HG03025 (cell line): Measurements from ENCODE around the gene SLC38A9.

Experiments used
- ATAC-seq: cut with Tn5 transposase; IDR thresholded peaks from one replicate; pipeline ENCODE4 v1.9.1; 2021; ENCODE audit warnings: mild to moderate bottlenecking, moderate library complexity; ENCODE audit not compliant: unreplicated experiment, low FRiP score

Gene SLC38A9

GRCh38 chr5:55584398-55585205, 127.5 kb downstream of the SLC38A9 start:
- ATAC-seq: no peak

- no peak for ATAC-seq
Measured at GRCh38 chr5:55583578-55583977, 128.5 kb downstream of the SLC38A9 start.

GRCh38 chr5:55582256-55582655, 129.9 kb downstream of the SLC38A9 start:
- no peak for ATAC-seq

GRCh38 chr5:55580042-55580441, 132.1 kb downstream of the SLC38A9 start:
- ATAC-seq: no peak

GRCh38 chr5:55578771-55579170, 133.4 kb downstream of the SLC38A9 start:
- no peak for ATAC-seq

- no peak for ATAC-seq
Measured at GRCh38 chr5:55577353-55578060, 134.6 kb downstream of the SLC38A9 start.

GRCh38 chr5:55576661-55577060, 135.5 kb downstream of the SLC38A9 start:
- ATAC-seq: no peak
